IPS-18a (cell line): Measurements from ENCODE around the gene LIMA1.
"Not testable (repeated sequence)": the region's sequence is repeated elsewhere in the genome, so short reads cannot be mapped to it uniquely, and the experiment has no call there.

ENCODE experiments used
- H3K27ac ChIP-seq: one replicate; pipeline ENCODE4 v1.5.1; 2013; ENCODE audit warnings: low read length
- H3K27me3 ChIP-seq: one replicate; pipeline ENCODE4 v1.6.1; 2013; ENCODE audit warnings: mild to moderate bottlenecking, low read length; ENCODE audit not compliant: control insufficient read depth, insufficient read depth
- H3K36me3 ChIP-seq: one replicate; pipeline ENCODE4 v1.6.1; 2013; ENCODE audit warnings: low read depth, low read length; ENCODE audit not compliant: control insufficient read depth
- H3K4me1 ChIP-seq: one replicate; pipeline ENCODE4 v1.6.1; 2013; ENCODE audit warnings: low read depth, low read length; ENCODE audit not compliant: control insufficient read depth
- H3K4me3 ChIP-seq: one replicate; pipeline ENCODE4 v1.5.1; 2013; ENCODE audit warnings: low read length
- H3K9ac ChIP-seq: one replicate; pipeline ENCODE4 v1.6.1; 2013; ENCODE audit warnings: mild to moderate bottlenecking, low read length, moderate library complexity
- H3K9me3 ChIP-seq: one replicate; pipeline ENCODE4 v1.6.1; 2013; ENCODE audit warnings: low read depth, low read length; ENCODE audit not compliant: control insufficient read depth

The LIMA1 gene

DNA sequence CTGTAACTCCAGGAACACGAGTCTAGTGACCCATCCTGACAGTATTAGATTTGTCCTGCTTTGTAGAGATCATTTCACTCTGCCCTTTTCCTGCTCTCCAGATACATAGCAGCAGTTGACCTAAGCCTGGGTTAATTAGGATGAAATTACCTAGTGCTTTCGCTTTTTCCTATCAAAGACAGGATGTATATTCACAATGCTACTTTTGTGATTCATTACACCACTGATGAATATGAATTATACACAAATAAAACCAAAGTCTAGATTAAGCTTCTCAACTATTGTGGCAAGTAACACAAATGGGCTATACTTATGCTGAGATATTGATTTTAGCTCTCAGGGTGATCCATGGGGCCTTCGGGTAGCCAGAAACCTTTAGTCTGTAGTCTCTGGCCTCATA lies 134.0 kb downstream of the LIMA1 start:
- no peaks in the 10 kb centered on the region for H3K27me3 ChIP-seq
- peaks cover 2% of the 10 kb centered on the region for H3K4me1 ChIP-seq
- no peak overlapping the region for H3K27ac ChIP-seq
- H3K9ac ChIP-seq = no peak overlapping the region
- no peaks in the 10 kb centered on the region for H3K9me3 ChIP-seq
- H3K4me3 ChIP-seq = no peak overlapping the region
- peaks cover 2% of the 10 kb centered on the region for H3K36me3 ChIP-seq

DNA sequence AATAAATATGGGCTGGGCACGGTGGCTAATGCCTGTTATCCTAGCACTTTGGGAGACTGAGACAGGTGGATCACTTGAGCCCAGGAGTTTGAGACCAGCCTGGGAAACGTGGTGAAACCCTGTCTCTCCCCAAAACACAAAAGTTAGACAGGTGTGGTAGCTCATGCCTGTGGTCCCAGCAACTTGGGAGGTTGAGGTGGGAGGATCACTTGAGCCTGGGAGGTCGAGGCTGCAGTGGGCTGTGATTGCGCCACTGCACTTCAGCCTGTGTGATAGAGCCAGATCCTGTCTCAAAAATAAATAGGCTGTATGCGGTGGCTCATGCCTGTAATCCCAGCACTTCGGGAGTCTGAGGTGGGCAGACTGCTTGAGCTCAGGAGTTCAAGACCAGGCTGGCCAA lies 135.3 kb downstream of the LIMA1 start:
- not testable (repeated sequence) for H3K4me3 ChIP-seq, H3K9ac ChIP-seq, H3K27me3 ChIP-seq, H3K4me1 ChIP-seq, H3K36me3 ChIP-seq, H3K9me3 ChIP-seq, H3K27ac ChIP-seq

DNA sequence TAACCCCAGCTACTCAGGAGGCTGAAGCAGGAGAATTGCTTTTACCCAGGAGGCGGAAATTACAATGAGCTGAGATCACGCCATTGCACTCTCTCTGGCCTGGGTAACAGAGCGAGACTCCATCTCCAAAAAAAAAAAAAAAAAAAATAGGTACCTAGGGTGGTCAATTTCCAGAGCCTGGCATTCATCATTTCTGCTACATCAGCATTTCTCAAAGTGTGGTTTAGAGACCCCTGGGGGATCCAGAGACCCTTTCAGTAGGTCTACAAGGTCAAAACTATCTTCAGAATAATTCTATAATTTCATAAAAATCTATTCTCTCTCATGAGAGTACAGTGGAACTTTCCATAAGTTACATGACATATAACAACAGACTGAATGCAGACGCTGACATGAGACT lies 136.0 kb downstream of the LIMA1 start:
- Histone ChIP-seq H3K9ac (no peak overlapping the region), H3K27ac (no peak overlapping the region), H3K9me3 (no peaks in the 10 kb centered on the region), H3K27me3 (no peaks in the 10 kb centered on the region), H3K4me1 (peaks cover 2% of the 10 kb centered on the region), H3K36me3 (peaks cover 3% of the 10 kb centered on the region), H3K4me3 (no peak overlapping the region)

GRCh38 chr12:50145439-50145838 lies 137.9 kb downstream of the LIMA1 start:
- Histone ChIP-seq H3K9ac (no peak overlapping the region), H3K27me3 (no peaks in the 10 kb centered on the region), H3K4me3 (no peak overlapping the region), H3K27ac (no peak overlapping the region), H3K36me3 (peaks cover 14% of the 10 kb centered on the region), H3K9me3 (no peaks in the 10 kb centered on the region), H3K4me1 (peaks cover 2% of the 10 kb centered on the region)

DNA sequence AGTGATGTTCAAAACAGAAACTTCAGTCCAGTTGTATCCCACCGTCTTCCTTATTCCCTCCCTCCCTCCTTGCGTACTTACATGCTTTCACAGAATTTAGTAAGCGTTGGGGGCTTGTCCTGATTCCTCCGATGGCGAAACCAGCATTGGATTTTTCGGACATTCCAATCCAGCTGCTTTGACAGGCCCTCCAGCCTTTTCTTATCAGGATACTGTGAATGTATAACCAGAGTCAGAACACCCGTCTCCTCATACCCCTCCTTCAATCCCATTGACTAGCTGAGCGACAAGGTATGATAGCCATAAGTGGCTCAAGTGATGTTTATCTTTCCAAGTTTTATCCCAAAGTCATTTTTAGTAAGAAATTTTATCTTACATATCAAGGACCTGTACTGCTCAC lies 140.3 kb downstream of the LIMA1 start:
- Histone ChIP-seq H3K4me1 (peaks cover 2% of the 10 kb centered on the region), H3K36me3 (peaks cover 28% of the 10 kb centered on the region), H3K27me3 (no peaks in the 10 kb centered on the region), H3K9me3 (no peaks in the 10 kb centered on the region), H3K4me3 (no peak overlapping the region), H3K27ac (no peak overlapping the region), H3K9ac (no peak overlapping the region)

- Histone ChIP-seq H3K27ac (no peak overlapping the region), H3K4me3 (no peak overlapping the region), H3K9me3 (no peaks in the 10 kb centered on the region), H3K4me1 (no peaks in the 10 kb centered on the region), H3K9ac (no peak overlapping the region), H3K27me3 (no peaks in the 10 kb centered on the region), H3K36me3 (peaks cover 59% of the 10 kb centered on the region)
These were observed 150.7 kb downstream of the LIMA1 start for GRCh38 chr12:50132505-50133135.

- Histone ChIP-seq H3K9me3 (no peaks in the 10 kb centered on the region), H3K27me3 (no peaks in the 10 kb centered on the region), H3K4me3 (no peak overlapping the region), H3K4me1 (no peaks in the 10 kb centered on the region), H3K27ac (no peak overlapping the region), H3K36me3 (peaks cover 38% of the 10 kb centered on the region), H3K9ac (no peak overlapping the region)
These were observed 154.0 kb downstream of the LIMA1 start for GRCh38 chr12:50129290-50129689.

DNA sequence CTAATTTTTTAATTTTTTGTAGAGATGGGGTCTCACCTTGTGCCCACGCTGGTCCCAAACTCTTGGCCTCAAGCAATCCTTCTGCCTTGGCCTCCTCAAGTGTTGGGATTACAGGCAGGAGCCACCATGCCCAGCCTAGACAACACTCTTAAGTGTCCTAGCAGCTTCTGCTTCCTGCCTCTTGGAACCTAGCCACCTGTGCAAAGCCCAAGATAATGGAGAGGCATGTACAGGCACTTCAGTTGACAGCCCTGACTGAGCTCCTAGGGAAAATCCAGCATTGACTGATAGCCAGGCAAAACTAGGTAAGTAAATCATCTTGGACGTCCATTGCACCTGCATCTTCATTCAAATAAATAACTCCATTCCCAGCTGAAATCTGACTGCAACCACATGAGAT lies 155.8 kb downstream of the LIMA1 start:
- Histone ChIP-seq H3K4me1 (no peaks in the 10 kb centered on the region), H3K27me3 (no peaks in the 10 kb centered on the region), H3K36me3 (peaks cover 28% of the 10 kb centered on the region), H3K4me3 (no peak overlapping the region), H3K9ac (no peak overlapping the region), H3K27ac (no peak overlapping the region), H3K9me3 (no peaks in the 10 kb centered on the region)
